Endodermal cell (in vitro differentiated cells): ENCODE measurements around the gene ZNF641. TPM values are rescaled to one million over a fixed set of nuclear protein-coding genes. Genes with fewer than 3 reads are reported as not detected.

Experiments used
- DNase-seq: peaks from one replicate; pipeline ENCODE4 v3.0.0-alpha.2; 2017
- H3K27ac ChIP-seq: 2 replicates; pipeline ENCODE4 v1.5.1; 2013; ENCODE audit warnings: mild to moderate bottlenecking, low read depth, low read length, moderate library complexity
- H3K27me3 ChIP-seq: 2 replicates; pipeline ENCODE4 v1.6.1; 2013; ENCODE audit warnings: mild to moderate bottlenecking, low read length, moderate library complexity; ENCODE audit not compliant: insufficient read depth, control insufficient read depth, poor library complexity, severe bottlenecking
- H3K36me3 ChIP-seq: 2 replicates; pipeline ENCODE4 v1.7.0; 2013; ENCODE audit warnings: mild to moderate bottlenecking, low read length, moderate library complexity; ENCODE audit not compliant: control insufficient read depth, insufficient read depth
- H3K4me1 ChIP-seq: one replicate; pipeline ENCODE4 v1.7.0; 2013; ENCODE audit warnings: low read length; ENCODE audit not compliant: control insufficient read depth, insufficient read depth
- H3K4me3 ChIP-seq: 2 replicates; pipeline ENCODE4 v1.5.1; 2013; ENCODE audit warnings: mild to moderate bottlenecking, low read length, moderate library complexity
- H3K9ac ChIP-seq: 2 replicates; pipeline ENCODE4 v1.6.1; 2013; ENCODE audit warnings: mild to moderate bottlenecking, low read length, moderate library complexity; ENCODE audit not compliant: poor library complexity, severe bottlenecking; ENCODE audit errors: extremely low read depth
- H3K9me3 ChIP-seq: 2 replicates; pipeline ENCODE4 v1.6.1; 2013; ENCODE audit warnings: mild to moderate bottlenecking, low read length, moderate library complexity; ENCODE audit not compliant: control insufficient read depth
- H3K27ac Mint-ChIP-seq: 2 replicates; pipeline ENCODE4 v1.8.0; 2020; ENCODE audit warnings: mixed read lengths
- H3K27me3 Mint-ChIP-seq: 2 replicates; pipeline ENCODE4 v1.8.0; 2021; ENCODE audit warnings: mild to moderate bottlenecking, mixed read lengths; ENCODE audit not compliant: insufficient read depth
- H3K36me3 Mint-ChIP-seq: 2 replicates; pipeline ENCODE4 v1.8.0; 2020; ENCODE audit warnings: low read depth, mixed read lengths
- H3K4me1 Mint-ChIP-seq: 2 replicates; pipeline ENCODE4 v1.8.0; 2020; ENCODE audit warnings: mixed read lengths
- H3K4me3 Mint-ChIP-seq: 2 replicates; pipeline ENCODE4 v1.8.0; 2020; ENCODE audit warnings: mild to moderate bottlenecking, moderate library complexity, mixed read lengths
- H3K9me3 Mint-ChIP-seq: 2 replicates; pipeline ENCODE4 v1.8.0; 2020; ENCODE audit warnings: mild to moderate bottlenecking, mixed read lengths
- WGBS, 2 experiments: methylation state at CpG; one replicate each; pipeline versions ENCODE4 v1.1.5 to v1.1.7; 2013; ENCODE audit warnings: missing lambda C conversion rate in 2 of 2, mixed read lengths in 1 of 2; ENCODE audit not compliant: insufficient coverage in 1 of 2, insufficient read length in 1 of 2; 5-methylcytosine and 5-hydroxymethylcytosine counted together
- total RNA-seq, 2 donors: library from RNA; stranded (reverse); fragmentation: NEBNext Ultra II Directional in 1 of 2; extraction: Animal tissue kit (Norgen Biotek cat#: 25700) in 1 of 2; gene quantifications; 2 replicates in 1 of 2; 3 replicates in 1 of 2; pipeline ENCODE4 v1.2.1, GENCODE V29; 2021
- TF ChIP-seq, protein P1 (sequence below): fragments of 200-600 bp; sonication (generic); conservative IDR thresholded peaks from 2 replicates; pipeline ENCODE4 v1.5.0; 2021; ENCODE audit warnings: antibody characterized with exemption, mild to moderate bottlenecking

ZNF641 gene
- total RNA-seq, 2 donors from 2014 or later = 9.4 to 12.5 TPM

DNA sequence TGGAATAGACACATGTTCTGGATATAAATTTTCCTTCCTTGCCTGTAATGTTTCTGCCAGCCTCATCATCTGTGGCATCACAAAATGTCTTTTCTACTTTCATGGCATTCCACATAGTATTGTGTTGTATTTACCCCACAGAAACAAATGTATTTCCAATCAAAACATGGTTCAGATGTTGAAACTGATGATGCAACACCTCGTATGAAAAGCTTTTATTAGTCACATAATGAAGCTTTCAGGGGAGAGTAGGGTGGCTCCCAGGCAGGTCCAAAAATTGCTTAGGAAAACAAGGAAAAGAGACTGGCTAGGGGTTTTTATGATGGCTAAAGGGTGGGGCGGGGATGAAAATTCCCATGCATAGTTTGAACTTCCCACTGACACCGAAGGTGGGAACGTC is 29.1 kb upstream of the ZNF641 start:
- H3K4me1 ChIP-seq = no peaks in the 10 kb centered on the region
- 75 to 76% methylated on average over 2 to 4 of the region's 4 CpGs for WGBS, 2 experiments
- no peaks in the 10 kb centered on the region for H3K36me3 ChIP-seq
- H3K27ac ChIP-seq = no peak overlapping the region
- no peaks in the 10 kb centered on the region for H3K4me1 Mint-ChIP-seq
- no peak overlapping the region for H3K4me3 ChIP-seq
- H3K27ac Mint-ChIP-seq = no peak overlapping the region
- no peaks in the 10 kb centered on the region for H3K36me3 Mint-ChIP-seq
- H3K4me3 Mint-ChIP-seq = no peak overlapping the region
- no peaks in the 10 kb centered on the region for H3K9me3 Mint-ChIP-seq
- peaks cover 28% of the 10 kb centered on the region for H3K27me3 ChIP-seq
- H3K9me3 ChIP-seq = no peaks in the 10 kb centered on the region
- TF ChIP-seq, protein P1, sequence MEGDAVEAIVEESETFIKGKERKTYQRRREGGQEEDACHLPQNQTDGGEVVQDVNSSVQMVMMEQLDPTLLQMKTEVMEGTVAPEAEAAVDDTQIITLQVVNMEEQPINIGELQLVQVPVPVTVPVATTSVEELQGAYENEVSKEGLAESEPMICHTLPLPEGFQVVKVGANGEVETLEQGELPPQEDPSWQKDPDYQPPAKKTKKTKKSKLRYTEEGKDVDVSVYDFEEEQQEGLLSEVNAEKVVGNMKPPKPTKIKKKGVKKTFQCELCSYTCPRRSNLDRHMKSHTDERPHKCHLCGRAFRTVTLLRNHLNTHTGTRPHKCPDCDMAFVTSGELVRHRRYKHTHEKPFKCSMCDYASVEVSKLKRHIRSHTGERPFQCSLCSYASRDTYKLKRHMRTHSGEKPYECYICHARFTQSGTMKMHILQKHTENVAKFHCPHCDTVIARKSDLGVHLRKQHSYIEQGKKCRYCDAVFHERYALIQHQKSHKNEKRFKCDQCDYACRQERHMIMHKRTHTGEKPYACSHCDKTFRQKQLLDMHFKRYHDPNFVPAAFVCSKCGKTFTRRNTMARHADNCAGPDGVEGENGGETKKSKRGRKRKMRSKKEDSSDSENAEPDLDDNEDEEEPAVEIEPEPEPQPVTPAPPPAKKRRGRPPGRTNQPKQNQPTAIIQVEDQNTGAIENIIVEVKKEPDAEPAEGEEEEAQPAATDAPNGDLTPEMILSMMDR = no peak
- DNase-seq = no peak
- peaks cover 51% of the 10 kb centered on the region for H3K27me3 Mint-ChIP-seq
- H3K9ac ChIP-seq = no peak overlapping the region

DNA sequence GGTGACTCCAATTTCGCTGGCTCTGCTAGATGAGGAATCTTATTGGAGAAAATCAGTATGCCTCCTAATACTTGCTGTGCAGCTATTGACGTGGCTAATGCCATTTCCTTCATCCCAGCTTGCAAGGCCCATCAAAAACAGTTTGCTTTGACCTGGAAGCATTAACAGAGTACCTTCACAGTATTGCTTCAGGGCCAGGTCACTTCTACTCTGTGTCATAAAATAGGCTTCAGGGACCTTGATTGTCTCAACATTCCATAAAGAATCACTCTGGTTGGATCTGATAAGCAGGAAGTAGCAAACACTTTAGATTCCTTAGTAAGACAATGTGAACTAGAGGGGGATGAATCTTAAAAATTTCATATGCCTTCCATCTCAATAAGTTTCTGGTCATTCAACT is 26.9 kb upstream of the ZNF641 start:
- TF ChIP-seq, protein P1 = no peak
- Mint-ChIP-seq H3K36me3 (no peaks in the 10 kb centered on the region), H3K9me3 (no peaks in the 10 kb centered on the region)

DNA sequence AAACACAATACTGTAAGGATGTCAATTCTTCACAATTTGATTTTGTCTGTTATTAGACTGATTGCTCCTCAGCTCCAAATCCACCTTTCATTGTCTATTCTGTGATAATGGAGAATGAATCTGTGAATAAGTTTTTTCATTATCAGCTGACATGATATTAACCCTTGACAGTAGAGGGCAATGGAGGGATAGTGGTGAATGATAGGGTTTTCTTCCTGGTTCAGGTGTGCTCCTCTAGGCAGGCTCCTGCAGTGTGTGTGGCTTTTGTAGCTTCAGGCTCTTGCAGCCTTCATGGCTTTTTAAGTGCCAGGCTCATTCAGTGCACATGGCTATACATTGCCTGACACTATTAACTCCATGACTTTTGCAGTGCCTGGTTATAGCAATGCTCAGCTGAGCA is 23.4 kb upstream of the ZNF641 start:
- Histone ChIP-seq H3K36me3 (no peaks in the 10 kb centered on the region), H3K9me3 (no peaks in the 10 kb centered on the region), H3K27me3 (peaks cover 39% of the 10 kb centered on the region), H3K27ac (no peak overlapping the region), H3K4me3 (no peak overlapping the region), H3K4me1 (no peaks in the 10 kb centered on the region), H3K9ac (no peak overlapping the region)
- no peaks in the 10 kb centered on the region for H3K36me3 Mint-ChIP-seq
- H3K4me1 Mint-ChIP-seq = no peaks in the 10 kb centered on the region
- H3K4me3 Mint-ChIP-seq = no peak overlapping the region
- H3K9me3 Mint-ChIP-seq = no peaks in the 10 kb centered on the region
- H3K27ac Mint-ChIP-seq = no peak overlapping the region
- TF ChIP-seq, protein P1 = peak; percentile 15
- H3K27me3 Mint-ChIP-seq = peaks cover 24% of the 10 kb centered on the region
- peak; percentile 49 for DNase-seq

More for the DNA sequence above, 26.9 kb upstream of the ZNF641 start:
- Mint-ChIP-seq H3K27ac (no peak overlapping the region), H3K4me3 (no peak overlapping the region), H3K27me3 (peaks cover 42% of the 10 kb centered on the region), H3K4me1 (no peaks in the 10 kb centered on the region)
- Histone ChIP-seq H3K27ac (no peak overlapping the region), H3K27me3 (peaks cover 33% of the 10 kb centered on the region), H3K9ac (no peak overlapping the region), H3K4me3 (no peak overlapping the region), H3K4me1 (no peaks in the 10 kb centered on the region), H3K9me3 (no peaks in the 10 kb centered on the region), H3K36me3 (no peaks in the 10 kb centered on the region)
- 44 to 64% methylated on average over 2 of the region's 2 CpGs for WGBS, 2 experiments
- no peak for DNase-seq
